Femur (tissue), 1 donor: ENCODE data around the gene STOML2.

Experiments used
- DNase-seq: peaks from one replicate; pipeline ENCODE4 v3.0.0-alpha.2; 2017

The STOML2 gene

DNA sequence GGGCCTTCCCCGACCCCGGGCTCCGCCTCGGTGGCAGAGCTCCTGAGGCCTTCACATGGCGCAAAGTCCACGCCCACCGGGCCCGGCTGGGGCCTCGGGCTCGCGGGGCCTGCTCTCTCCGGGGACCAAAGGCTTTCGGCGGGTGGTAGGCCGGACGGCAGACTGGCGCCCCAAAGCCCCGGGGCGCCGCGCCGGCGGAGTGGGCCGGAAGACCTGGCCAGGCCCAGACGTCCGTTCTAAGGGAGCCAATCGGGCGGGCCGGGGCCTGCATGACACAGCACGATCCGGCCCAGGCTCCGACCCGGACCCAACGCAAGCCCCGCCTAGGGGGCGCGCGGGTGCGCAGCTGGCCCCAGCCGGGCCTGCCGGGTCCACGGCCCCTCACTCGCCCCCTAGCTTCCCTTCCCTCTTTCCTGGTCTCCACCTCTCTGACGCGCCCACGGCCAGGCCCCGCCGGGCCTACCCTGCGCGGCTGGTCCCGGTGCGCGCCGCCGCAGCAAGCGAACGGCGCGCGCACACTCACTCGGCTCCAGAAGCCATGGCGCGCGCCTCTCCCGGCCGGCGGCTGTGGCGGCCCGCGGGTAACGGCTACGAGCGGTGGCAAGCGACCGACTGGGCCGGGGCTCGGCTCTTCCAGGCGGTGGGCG is 31.0 kb downstream of the STOML2 start:
- DNase-seq: peak; percentile 89

DNA sequence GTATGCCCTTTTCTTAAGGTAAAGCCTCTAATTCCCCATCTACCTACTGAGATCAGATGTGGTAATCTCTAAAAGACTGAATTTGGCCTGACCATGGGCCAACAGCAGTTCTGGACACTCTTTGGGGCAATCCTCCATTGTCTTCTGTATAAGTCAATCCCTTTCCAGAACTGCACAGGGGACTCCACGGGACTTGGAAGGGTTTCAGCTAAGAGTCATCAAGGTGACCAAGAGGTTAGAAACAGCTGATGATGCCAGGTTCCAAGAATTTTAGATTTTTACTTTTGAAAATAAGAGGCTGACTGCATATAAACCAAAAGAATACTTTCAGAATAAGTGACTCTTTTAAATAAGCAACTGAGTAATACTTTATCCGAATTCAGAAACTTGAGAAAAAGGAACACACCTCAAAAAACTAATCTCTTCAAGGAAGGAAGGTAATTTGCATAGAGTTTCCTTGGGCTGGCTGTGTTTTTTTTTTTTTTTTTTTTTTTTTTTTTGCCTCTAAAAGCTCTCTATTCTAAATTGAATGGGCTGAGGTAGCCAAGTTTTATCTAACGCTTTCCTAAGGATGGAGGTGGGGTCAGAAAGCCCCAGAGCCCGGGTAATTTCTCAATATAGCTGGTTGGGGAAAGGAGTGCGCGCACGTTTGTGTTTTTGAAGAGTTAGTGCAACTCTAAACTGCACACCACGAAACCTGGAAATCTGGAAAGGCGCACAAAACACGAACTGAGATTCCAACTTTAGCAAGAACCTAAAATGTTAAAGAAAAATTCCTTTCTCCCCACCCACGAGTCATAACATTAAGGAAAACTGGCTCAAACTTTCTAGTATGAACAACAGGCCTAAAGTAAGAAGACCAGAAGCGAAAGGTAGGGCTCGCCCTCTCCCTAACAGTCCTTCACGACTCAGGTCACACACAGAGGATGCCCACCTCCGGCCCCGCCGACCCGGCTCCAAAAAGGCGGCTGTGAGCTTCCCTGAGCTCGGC is 31.8 kb downstream of the STOML2 start:
- DNase-seq: no peak

DNA sequence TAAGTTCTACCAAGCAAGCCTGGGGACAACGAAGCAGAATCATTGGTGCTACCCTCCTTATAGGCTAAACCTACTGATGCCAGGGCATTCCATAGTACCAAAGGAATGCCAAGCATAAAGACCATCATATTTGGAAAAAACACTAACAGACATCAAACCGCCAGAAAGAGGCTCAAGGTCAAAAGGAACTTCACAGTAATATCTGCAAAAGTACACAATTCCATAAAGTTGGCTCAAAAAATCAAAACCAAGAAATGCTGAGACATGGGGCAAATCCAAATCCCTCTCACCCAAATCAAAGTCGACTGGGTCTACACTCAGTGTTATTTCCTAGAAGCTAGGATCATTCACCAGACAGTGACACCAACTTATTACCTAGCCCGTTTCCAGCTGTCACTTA is 33.9 kb downstream of the STOML2 start:
- DNase-seq: no peak

DNA sequence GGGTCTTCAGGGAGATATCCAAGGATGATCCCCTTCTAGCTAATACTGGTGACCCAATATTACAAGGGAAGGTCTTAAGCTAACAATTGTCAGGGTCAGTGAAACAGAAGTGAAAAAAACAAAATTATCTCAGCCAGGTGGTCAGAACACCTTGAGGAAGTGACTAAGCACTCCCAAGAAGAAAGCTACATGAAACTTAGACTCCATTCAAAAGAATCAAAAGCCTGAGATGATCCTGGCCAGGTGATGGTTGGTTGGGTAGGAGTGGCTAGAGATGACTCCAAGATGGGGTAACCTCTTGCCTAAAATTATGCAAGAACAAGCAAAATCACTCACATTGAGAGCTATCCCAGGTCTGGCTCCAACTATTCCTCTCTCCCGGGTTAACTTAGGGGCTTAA is 35.9 kb downstream of the STOML2 start:
- no peak for DNase-seq

DNA sequence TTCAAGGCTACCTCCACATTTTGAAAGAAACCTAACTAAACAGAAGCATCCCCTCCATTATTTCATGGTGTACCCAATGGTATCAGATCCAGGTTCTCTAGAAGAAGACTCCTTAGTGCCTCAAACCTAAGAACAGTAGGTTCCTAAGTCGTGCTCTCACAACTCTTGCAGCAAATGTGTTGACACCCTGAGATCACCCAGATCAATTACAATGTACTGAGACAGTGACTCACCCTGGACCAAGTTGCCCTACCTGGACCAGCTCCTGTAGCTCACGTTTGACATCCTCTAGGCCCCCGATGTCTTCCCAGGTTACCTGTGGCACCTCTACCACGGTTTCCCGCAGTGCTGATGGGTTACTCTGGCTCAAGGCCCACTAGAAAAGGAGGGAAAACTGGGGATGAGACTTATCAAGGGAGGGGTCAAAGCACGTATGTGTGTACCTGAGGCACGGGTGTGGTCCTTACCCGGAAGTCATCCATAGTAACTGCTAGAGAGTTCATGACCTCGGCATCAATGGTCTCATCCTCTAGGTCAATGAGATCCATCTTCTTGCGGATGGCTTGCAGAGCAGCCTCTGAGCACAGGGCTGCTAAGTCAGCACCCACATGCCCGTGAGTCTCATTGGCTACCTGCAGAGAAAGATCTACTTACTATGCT is 42.3 kb downstream of the STOML2 start:
- DNase-seq: no peak

DNA sequence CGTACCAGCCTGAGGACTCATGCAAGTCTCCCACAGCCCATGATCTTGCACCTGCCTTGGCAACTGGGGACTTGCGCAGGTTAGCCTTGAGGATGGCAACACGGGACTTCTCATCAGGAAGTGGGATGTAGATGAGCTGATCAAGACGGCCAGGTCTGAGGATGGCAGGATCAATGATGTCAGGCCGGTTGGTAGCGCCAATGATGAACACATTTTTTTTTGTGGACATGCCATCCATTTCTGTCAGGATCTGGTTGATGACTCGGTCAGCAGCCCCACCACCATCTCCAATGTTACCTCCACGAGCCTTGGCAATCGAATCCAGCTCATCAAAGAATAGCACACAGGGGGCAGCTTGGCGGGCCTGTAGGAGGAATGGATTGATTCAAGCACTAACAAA is 43.5 kb downstream of the STOML2 start:
- DNase-seq: no peak

DNA sequence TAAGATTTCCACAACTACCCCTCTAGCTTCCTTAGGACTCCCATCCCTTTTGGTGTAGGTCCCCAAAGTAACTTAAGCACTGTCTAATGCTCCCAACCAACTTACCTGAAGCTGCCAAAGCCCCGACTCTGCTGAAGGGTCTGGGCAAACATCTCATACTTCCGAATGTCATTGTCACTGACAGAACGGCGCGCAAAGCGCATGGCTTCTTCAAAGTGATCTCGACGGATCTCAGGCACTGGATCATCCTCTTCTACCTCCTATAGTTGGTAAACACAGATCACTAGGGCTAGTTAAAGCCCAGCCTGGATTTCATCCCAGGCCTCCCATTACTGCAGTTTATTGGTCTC is 45.7 kb downstream of the STOML2 start:
- DNase-seq: no peak

DNA sequence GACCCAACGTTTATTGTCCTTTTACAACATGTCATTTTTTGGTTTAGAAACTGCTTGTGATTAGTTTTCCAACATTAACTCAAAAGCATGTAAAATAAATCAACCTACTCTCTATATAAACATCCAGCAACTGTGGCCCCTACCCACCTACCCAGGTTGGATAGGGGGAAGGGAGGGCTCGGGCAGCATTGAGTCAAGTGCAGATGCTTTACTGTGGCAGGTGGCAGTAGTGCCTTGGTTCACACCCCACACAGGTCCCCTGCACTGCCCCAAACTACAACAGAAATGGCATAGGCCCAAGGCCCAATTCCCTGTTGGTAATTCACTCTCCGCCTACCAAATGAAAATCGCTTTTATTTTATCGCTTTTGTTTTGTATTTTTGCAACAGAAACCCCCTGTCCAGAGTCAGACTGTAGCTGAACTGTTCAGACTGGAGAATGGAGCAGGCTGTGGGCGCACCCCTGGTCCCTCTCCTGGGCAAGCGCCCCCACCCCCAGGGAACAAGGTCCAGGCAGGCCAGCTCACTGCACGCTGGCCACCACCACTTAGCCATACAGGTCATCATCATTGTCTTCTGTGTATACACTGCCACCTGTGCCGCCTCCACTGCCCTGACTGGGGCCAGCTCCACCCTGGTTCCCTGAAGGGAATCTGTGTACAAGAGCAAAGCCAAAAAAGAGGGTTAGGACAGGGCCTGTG is 46.2 kb downstream of the STOML2 start:
- DNase-seq: no peak

DNA sequence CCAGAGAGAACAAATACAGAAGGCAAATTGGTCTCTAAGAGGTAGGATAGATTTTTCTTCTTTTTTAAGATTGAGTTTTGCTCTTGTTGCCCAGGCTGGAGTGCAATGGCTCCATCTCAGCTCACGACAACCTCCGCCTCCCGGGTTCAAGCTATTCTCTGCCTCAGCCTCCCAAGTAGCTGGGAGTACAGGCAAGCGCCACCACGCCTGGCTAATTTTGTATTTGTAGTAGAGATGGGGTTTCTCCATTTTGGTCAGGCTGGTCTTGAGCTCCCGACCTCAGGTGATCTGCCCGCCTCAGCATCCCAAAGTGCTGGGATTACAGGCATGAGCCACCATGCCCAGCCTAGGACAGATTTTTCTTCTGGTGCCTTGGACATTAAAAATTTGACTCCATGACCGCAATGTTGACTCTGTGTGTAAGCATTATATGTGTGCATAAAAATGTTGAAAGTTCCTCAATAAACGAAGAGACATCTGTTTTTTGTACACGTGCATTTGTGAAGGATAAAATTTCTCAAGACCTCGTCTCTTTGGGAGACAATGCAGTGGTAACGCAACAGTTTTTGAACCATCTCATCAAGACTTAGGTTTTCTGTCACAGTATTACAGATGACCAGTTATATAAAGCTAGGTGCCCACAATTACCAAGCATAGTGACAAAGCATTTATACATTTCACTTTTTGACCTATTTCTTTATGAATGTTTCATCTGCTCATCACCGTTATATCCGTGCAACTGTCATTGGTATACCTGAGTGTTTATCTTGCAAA is 47.9 kb downstream of the STOML2 start:
- no peak for DNase-seq

DNA sequence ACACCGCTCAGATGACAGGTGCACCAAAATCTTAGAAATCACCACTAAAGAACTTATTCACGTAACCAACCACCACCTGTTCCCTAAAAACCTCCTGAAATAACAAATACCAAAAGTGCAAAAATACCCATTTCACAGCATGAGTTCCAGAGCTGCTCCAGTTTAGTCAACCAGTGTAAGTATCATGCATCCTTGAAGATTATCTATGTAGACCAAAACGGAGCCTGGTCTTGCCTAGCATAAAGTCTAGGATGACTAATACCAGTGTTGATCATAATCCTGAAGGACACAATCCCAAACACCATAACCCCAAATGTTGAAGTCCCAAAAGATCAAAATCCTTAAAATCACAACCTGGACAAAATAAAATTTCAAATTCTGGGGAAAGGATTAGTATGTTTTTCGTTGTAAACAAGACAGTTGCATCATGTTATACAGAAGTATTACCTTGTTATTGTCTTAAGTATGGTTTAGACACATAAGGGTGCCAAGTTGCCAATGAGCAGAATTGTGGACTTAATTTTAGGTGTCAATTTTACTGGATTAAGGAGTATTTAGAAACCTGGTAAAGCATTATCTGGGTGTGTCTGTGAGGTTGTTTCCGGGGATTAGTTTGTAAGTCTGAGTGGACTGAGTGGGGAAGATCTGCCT is 48.6 kb downstream of the STOML2 start:
- no peak for DNase-seq

DNA sequence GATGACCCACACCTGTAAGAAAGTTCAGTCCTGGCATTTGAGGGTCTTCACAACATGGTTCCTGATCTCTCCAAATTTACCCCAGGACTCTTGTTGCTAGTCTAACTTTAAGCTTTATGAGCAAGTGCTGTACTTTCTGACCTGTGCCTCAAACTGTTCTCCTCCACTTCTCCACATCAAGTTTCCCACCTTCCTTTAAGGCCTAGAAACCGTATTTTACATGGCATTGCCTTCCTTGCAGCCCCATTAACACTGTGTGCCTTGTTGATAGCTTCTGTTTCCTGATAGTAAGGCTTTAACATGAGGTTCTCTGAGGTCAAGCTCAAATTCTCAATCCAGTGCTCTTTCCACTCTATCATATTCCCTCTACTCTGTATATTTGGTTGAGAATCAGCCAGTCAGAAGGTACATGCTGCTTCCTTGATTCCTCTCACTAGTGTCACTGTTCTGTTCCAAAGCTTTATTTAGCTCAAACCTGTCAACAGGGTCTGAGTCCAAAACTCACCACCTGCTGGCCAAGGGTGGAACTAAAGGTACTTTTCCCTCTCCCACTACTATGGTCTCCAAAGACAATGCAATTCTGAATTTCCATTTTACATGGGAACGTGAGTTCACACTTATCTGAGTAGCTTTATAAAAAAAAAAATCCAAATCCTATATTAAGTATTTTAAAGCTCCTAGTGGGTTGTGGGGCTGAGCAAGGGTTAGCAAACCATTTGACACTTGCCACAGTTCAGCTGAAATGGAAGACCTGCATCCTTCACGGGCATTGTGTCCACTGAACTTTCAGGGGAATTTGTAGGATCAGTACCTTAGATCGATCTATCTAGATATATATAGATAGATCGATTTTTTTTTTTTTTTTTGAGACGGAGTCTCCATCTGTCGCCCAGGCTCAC is 51.6 kb downstream of the STOML2 start:
- DNase-seq: no peak
